Measurements from ENCODE around the gene PTH2.
"Not testable (repeated sequence)": the region's sequence is repeated elsewhere in the genome, so short reads cannot be mapped to it uniquely, and the experiment has no call there.

Gene PTH2

GRCh38 chr19:49462492-49462891 lies 39.3 kb upstream of the PTH2 start:
- H3K27me3 ChIP-seq (ENCODE audit: low read depth, low read length), result no peaks in the 10 kb centered on the region
- no peak overlapping the region for H3K9ac ChIP-seq (ENCODE audit: low read length)
- no peaks in the 10 kb centered on the region for H4K20me1 ChIP-seq (ENCODE audit: insufficient read depth, low read length)
- peaks cover 5% of the 10 kb centered on the region; the same call in 1 of the 2 replicates for H3K4me1 ChIP-seq (ENCODE audit: low read length)
- H3K4me3 ChIP-seq (ENCODE audit: low read length), result no peak overlapping the region
- no peaks in the 10 kb centered on the region for H3K79me2 ChIP-seq (ENCODE audit: low read length)
- H3K4me2 ChIP-seq (ENCODE audit: low read length), result no peak overlapping the region
- H2AFZ ChIP-seq (ENCODE audit: low read depth, low read length), result no peak overlapping the region
- no peak overlapping the region for H3K27ac ChIP-seq (ENCODE audit: low read length)
- H3K9me3 ChIP-seq (ENCODE audit: insufficient read depth, low read length), result no peaks in the 10 kb centered on the region
- H3K36me3 ChIP-seq (replicated peaks; ENCODE audit: low read depth, low read length), result peaks cover 16% of the 10 kb centered on the region
- TF ChIP-seq EZH2phosphoT487 (IDR thresholded peaks at IDR 0.05; ENCODE audit: low read depth), result no peak
- TF ChIP-seq, protein P1, sequence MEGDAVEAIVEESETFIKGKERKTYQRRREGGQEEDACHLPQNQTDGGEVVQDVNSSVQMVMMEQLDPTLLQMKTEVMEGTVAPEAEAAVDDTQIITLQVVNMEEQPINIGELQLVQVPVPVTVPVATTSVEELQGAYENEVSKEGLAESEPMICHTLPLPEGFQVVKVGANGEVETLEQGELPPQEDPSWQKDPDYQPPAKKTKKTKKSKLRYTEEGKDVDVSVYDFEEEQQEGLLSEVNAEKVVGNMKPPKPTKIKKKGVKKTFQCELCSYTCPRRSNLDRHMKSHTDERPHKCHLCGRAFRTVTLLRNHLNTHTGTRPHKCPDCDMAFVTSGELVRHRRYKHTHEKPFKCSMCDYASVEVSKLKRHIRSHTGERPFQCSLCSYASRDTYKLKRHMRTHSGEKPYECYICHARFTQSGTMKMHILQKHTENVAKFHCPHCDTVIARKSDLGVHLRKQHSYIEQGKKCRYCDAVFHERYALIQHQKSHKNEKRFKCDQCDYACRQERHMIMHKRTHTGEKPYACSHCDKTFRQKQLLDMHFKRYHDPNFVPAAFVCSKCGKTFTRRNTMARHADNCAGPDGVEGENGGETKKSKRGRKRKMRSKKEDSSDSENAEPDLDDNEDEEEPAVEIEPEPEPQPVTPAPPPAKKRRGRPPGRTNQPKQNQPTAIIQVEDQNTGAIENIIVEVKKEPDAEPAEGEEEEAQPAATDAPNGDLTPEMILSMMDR (IDR thresholded peaks at IDR 0.05; ENCODE audit: low read depth, low read length), result no peak

DNA sequence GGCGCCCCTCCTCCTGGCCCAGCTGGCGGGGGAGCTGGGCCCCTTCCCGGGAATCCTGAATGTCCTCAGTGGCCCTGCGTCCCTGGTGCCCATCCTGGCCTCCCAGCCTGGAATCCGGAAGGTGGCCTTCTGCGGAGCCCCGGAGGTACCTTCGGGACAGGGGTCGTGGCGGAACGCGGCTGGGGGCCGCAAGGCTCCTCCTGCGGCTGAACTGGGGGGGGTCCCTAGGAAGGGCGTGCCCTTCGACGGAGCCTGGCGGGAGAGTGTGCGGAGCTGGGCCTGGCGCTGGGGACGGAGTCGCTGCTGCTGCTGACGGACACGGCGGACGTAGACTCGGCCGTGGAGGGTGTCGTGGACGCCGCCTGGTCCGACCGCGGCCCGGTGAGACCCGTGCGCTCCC lies 38.4 kb upstream of the PTH2 start:
- Histone ChIP-seq H3K36me3 (replicated peaks; ENCODE audit: low read depth, low read length) (peaks cover 16% of the 10 kb centered on the region), H3K9me3 (ENCODE audit: insufficient read depth, low read length) (no peaks in the 10 kb centered on the region), H3K4me2 (ENCODE audit: low read length) (no peak overlapping the region), H3K4me1 (ENCODE audit: low read length) (peaks cover 5% of the 10 kb centered on the region; the same call in 1 of the 2 replicates), H3K4me3 (ENCODE audit: low read length) (no peak overlapping the region), H2AFZ (ENCODE audit: low read depth, low read length) (no peak overlapping the region), H3K79me2 (ENCODE audit: low read length) (no peaks in the 10 kb centered on the region), H3K27ac (ENCODE audit: low read length) (no peak overlapping the region), H3K9ac (ENCODE audit: low read length) (no peak overlapping the region), H3K27me3 (ENCODE audit: low read depth, low read length) (no peaks in the 10 kb centered on the region), H4K20me1 (ENCODE audit: insufficient read depth, low read length) (no peaks in the 10 kb centered on the region)
- TF ChIP-seq EZH2phosphoT487 (IDR thresholded peaks at IDR 0.05; ENCODE audit: low read depth), result no peak
- TF ChIP-seq, protein P1 (IDR thresholded peaks at IDR 0.05; ENCODE audit: low read depth, low read length), result no peak

- not testable (repeated sequence) for H3K27me3 ChIP-seq (ENCODE audit: low read depth, low read length); H4K20me1 ChIP-seq (ENCODE audit: insufficient read depth, low read length); H3K27ac ChIP-seq (ENCODE audit: low read length); H3K4me3 ChIP-seq (ENCODE audit: low read length); H3K79me2 ChIP-seq (ENCODE audit: low read length); H3K4me2 ChIP-seq (ENCODE audit: low read length); H2AFZ ChIP-seq (ENCODE audit: low read depth, low read length); H3K9ac ChIP-seq (ENCODE audit: low read length); H3K9me3 ChIP-seq (ENCODE audit: insufficient read depth, low read length); H3K4me1 ChIP-seq (ENCODE audit: low read length)
- peaks cover 14% of the 10 kb centered on the region for H3K36me3 ChIP-seq (replicated peaks; ENCODE audit: low read depth, low read length)
These were observed 37.9 kb upstream of the PTH2 start for GRCh38 chr19:49461130-49461529.

DNA sequence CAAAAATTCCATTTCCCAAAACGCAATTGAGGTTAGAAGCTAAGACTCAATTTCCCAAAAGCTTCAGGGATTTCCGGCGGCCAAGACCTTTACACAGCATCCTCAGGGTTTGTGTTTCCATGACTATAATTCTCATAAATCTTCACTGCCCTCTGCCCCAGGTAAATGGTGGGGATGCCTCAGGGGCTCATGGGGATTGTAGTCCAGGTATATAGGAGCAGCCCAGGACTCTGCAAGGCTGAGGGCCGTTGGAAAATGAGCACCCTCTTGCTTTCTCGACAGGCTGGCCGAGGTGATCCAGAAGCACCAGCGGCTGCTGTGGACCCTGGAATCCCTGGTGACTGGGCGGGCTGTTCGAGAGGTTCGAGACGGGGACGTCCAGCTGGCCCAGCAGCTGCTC lies 36.1 kb upstream of the PTH2 start:
- Histone ChIP-seq H3K79me2 (ENCODE audit: low read length) (peaks cover 4% of the 10 kb centered on the region), H3K4me1 (ENCODE audit: low read length) (peaks cover 8% of the 10 kb centered on the region), H3K9me3 (ENCODE audit: insufficient read depth, low read length) (no peaks in the 10 kb centered on the region), H3K27me3 (ENCODE audit: low read depth, low read length) (no peaks in the 10 kb centered on the region), H3K36me3 (replicated peaks; ENCODE audit: low read depth, low read length) (peaks cover 11% of the 10 kb centered on the region), H2AFZ (ENCODE audit: low read depth, low read length) (no peak overlapping the region), H3K4me3 (ENCODE audit: low read length) (no peak overlapping the region), H4K20me1 (ENCODE audit: insufficient read depth, low read length) (no peaks in the 10 kb centered on the region), H3K4me2 (ENCODE audit: low read length) (no peak overlapping the region), H3K9ac (ENCODE audit: low read length) (no peak overlapping the region), H3K27ac (ENCODE audit: low read length) (no peak overlapping the region)
- TF ChIP-seq, protein P1 (IDR thresholded peaks at IDR 0.05; ENCODE audit: low read depth, low read length), result no peak
- no peak for TF ChIP-seq EZH2phosphoT487 (IDR thresholded peaks at IDR 0.05; ENCODE audit: low read depth)

GRCh38 chr19:49458567-49458903 lies 35.3 kb upstream of the PTH2 start:
- H3K4me2 ChIP-seq (ENCODE audit: low read length), result no peak overlapping the region

More at GRCh38 chr19:49458567-49458903, 35.3 kb upstream of the PTH2 start:
- peaks cover 13% of the 10 kb centered on the region for H3K79me2 ChIP-seq (ENCODE audit: low read length)
- H3K4me3 ChIP-seq (ENCODE audit: low read length), result no peak overlapping the region
- H3K9ac ChIP-seq (ENCODE audit: low read length), result no peak overlapping the region
- H3K27me3 ChIP-seq (ENCODE audit: low read depth, low read length), result no peaks in the 10 kb centered on the region
- peaks cover 12% of the 10 kb centered on the region for H3K4me1 ChIP-seq (ENCODE audit: low read length)
- peaks cover 14% of the 10 kb centered on the region for H3K36me3 ChIP-seq (replicated peaks; ENCODE audit: low read depth, low read length)
- no peak overlapping the region for H3K27ac ChIP-seq (ENCODE audit: low read length)
- no peaks in the 10 kb centered on the region for H4K20me1 ChIP-seq (ENCODE audit: insufficient read depth, low read length)
- H2AFZ ChIP-seq (ENCODE audit: low read depth, low read length), result no peak overlapping the region
- TF ChIP-seq EZH2phosphoT487 (IDR thresholded peaks at IDR 0.05; ENCODE audit: low read depth), result no peak
- H3K9me3 ChIP-seq (ENCODE audit: insufficient read depth, low read length), result no peaks in the 10 kb centered on the region
